ENCODE data around the gene TTC9.

DNA sequence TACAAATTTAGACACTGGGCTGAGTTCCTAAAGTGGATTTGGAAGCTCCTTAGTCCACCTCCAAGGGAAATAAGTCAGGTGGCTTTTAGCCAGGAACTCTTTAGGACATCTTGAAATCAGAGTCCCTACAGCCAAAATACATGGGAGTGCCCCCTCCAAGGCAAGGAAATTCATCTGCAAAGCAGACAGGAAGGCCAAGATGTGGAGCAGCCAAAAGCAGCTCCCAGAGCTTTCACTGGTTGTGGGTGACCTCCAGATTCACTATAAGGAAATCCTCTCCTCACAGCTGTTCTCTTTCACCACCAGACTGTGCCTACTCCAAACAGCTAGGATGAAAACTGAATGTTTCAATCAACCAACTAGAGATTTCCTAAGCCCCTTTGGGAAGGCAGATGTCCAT, 6.6 kb downstream of the TTC9 start:
- TF ChIP-seq POLR2A (IDR thresholded peaks at IDR 0.05) (no peak), POLR2AphosphoS5 (IDR thresholded peaks at IDR 0.05) (no peak)
- TF ChIP-seq, protein P1, sequence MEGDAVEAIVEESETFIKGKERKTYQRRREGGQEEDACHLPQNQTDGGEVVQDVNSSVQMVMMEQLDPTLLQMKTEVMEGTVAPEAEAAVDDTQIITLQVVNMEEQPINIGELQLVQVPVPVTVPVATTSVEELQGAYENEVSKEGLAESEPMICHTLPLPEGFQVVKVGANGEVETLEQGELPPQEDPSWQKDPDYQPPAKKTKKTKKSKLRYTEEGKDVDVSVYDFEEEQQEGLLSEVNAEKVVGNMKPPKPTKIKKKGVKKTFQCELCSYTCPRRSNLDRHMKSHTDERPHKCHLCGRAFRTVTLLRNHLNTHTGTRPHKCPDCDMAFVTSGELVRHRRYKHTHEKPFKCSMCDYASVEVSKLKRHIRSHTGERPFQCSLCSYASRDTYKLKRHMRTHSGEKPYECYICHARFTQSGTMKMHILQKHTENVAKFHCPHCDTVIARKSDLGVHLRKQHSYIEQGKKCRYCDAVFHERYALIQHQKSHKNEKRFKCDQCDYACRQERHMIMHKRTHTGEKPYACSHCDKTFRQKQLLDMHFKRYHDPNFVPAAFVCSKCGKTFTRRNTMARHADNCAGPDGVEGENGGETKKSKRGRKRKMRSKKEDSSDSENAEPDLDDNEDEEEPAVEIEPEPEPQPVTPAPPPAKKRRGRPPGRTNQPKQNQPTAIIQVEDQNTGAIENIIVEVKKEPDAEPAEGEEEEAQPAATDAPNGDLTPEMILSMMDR (IDR thresholded peaks at IDR 0.05): no peak

Measured in prostate gland (tissue), 2 donors.